Neural cell (in vitro differentiated cells): ENCODE measurements around the gene GSG1. TPM values are rescaled to one million over a fixed set of nuclear protein-coding genes. Genes with fewer than 3 reads are reported as not detected.

Source experiments
- H2AFZ ChIP-seq: fragments of 200-600, 300-800 bp; sonication (generic), shearing (Covaris generic); 2 replicates; pipeline ENCODE4 v1.6.0; 2014; ENCODE audit warnings: low read depth, mild to moderate bottlenecking, antibody characterized with exemption, low read length, moderate library complexity
- H3F3A ChIP-seq: fragments of 200-600 bp; shearing (Covaris generic); 2 replicates; pipeline ENCODE4 v1.6.1; 2016; ENCODE audit warnings: mild to moderate bottlenecking, moderate library complexity, mixed read lengths, antibody characterized with exemption, low read length; ENCODE audit not compliant: insufficient read depth, poor library complexity, severe bottlenecking
- H3K27ac ChIP-seq: fragments of 200-600, 300-800 bp; sonication (generic), shearing (Covaris generic); 2 replicates; pipeline ENCODE4 v1.5.1; 2014; ENCODE audit warnings: mild to moderate bottlenecking, low read length, moderate library complexity
- H3K27me3 ChIP-seq: fragments of 300-800, 200-600 bp; sonication (generic), shearing (Covaris generic); 2 replicates; pipeline ENCODE4 v1.6.0; 2014; ENCODE audit warnings: mild to moderate bottlenecking, low read depth, low read length, moderate library complexity; ENCODE audit not compliant: insufficient read depth
- H3K36me3 ChIP-seq: fragments of 300-800, 200-600 bp; sonication (generic), shearing (Covaris generic); 2 replicates; pipeline ENCODE4 v1.5.1; 2014; ENCODE audit warnings: mild to moderate bottlenecking, antibody characterized with exemption, low read length, moderate library complexity; ENCODE audit not compliant: insufficient read depth
- H3K4me2 ChIP-seq: fragments of 300-800, 200-600 bp; sonication (generic), shearing (Covaris generic); 2 replicates; pipeline ENCODE4 v1.6.0; 2014; ENCODE audit warnings: mild to moderate bottlenecking, low read length
- H3K4me3 ChIP-seq: fragments of 300-800, 200-600 bp; sonication (generic), shearing (Covaris generic); 2 replicates; pipeline ENCODE4 v1.5.1; 2014; ENCODE audit warnings: mild to moderate bottlenecking, low read length, moderate library complexity
- H3K79me2 ChIP-seq: fragments of 200-600 bp; shearing (Covaris generic); replicated peaks from 2 replicates; pipeline ENCODE4 v1.6.0; 2014; ENCODE audit warnings: mild to moderate bottlenecking, low read length, moderate library complexity; ENCODE audit not compliant: insufficient read depth
- H3K9ac ChIP-seq: fragments of 300-800, 200-600 bp; sonication (generic), shearing (Covaris generic); 2 replicates; pipeline ENCODE4 v1.6.1; 2016; ENCODE audit warnings: mild to moderate bottlenecking, low read length, mixed read lengths
- H3K9me2 ChIP-seq: fragments of 200-600 bp; shearing (Covaris generic); 2 replicates; pipeline ENCODE4 v1.6.1; 2016; ENCODE audit warnings: mild to moderate bottlenecking, low read length, mixed read lengths; ENCODE audit not compliant: insufficient read depth
- H3K9me3 ChIP-seq: fragments of 200-600, 300-800 bp; sonication (generic), shearing (Covaris generic); 2 replicates; pipeline ENCODE4 v1.6.1; 2016; ENCODE audit warnings: mild to moderate bottlenecking, mixed run types, low read length, moderate library complexity, mixed read lengths
- H4K20me1 ChIP-seq: fragments of 200-600 bp; shearing (Covaris generic); 2 replicates; pipeline ENCODE4 v1.6.1; 2016; ENCODE audit warnings: mild to moderate bottlenecking, mixed run types; ENCODE audit not compliant: insufficient read depth
- CTCF ChIP-seq: fragments of 450-650 bp; IDR thresholded peaks from 2 replicates; pipeline ENCODE4 v1.5.1; 2014; ENCODE audit warnings: antibody characterized with exemption, mild to moderate bottlenecking, moderate library complexity; ENCODE audit not compliant: poor library complexity, severe bottlenecking
- EP300 ChIP-seq: fragments of 450-650 bp; conservative IDR thresholded peaks from 2 replicates; pipeline ENCODE4 v1.6.1; 2014; ENCODE audit warnings: antibody characterized with exemption, mild to moderate bottlenecking, moderate library complexity; ENCODE audit not compliant: poor library complexity, severe bottlenecking
- EZH2 ChIP-seq: fragments of 200-600, 300-800 bp; shearing (Covaris generic), sonication (generic); IDR thresholded peaks from 2 replicates; pipeline ENCODE4 v1.6.1; 2014; ENCODE audit warnings: antibody characterized with exemption, low read length, borderline replicate concordance, mild to moderate bottlenecking; ENCODE audit not compliant: insufficient read depth, poor library complexity, severe bottlenecking
- MXI1 ChIP-seq: fragments of 450-650 bp; conservative IDR thresholded peaks from 2 replicates; pipeline ENCODE4 v1.6.1; 2014; ENCODE audit warnings: antibody characterized with exemption, mild to moderate bottlenecking; ENCODE audit not compliant: poor library complexity, severe bottlenecking
- POLR2AphosphoS5 ChIP-seq: IDR thresholded peaks from 2 replicates; pipeline ENCODE4 v1.6.1; 2012
- RAD21 ChIP-seq: fragments of 450-650 bp; conservative IDR thresholded peaks from 2 replicates; pipeline ENCODE4 v1.6.1; 2014; ENCODE audit warnings: antibody characterized with exemption, mild to moderate bottlenecking, moderate library complexity
- REST ChIP-seq: IDR thresholded peaks from 2 replicates; pipeline ENCODE4 v1.6.1; 2012; ENCODE audit warnings: borderline replicate concordance
- SMC3 ChIP-seq: fragments of 450-650 bp; conservative IDR thresholded peaks from 2 replicates; pipeline ENCODE4 v1.6.1; 2014; ENCODE audit warnings: antibody characterized with exemption, mild to moderate bottlenecking, moderate library complexity; ENCODE audit not compliant: poor library complexity
- TAF1 ChIP-seq: IDR thresholded peaks from 2 replicates; pipeline ENCODE4 v1.6.1; 2012; ENCODE audit warnings: low read depth
- polyA plus RNA-seq: library from polyadenylated mRNA; depleted of rRNA; stranded (reverse); fragments of >200 nt; gene quantifications from 2 replicates; pipeline ENCODE4 v1.2.3, GENCODE V29; 2014

Gene GSG1
- polyA plus RNA-seq, 1 donor from 2014 or later = 0.17 TPM

GRCh38 chr12:13135371-13136178 is 32.1 kb upstream of the GSG1 start:
- no peak overlapping the region for H3K27ac ChIP-seq
- H3K4me3 ChIP-seq = no peak overlapping the region
- no peak overlapping the region for H3K9ac ChIP-seq
- no peaks in the 10 kb centered on the region for H3F3A ChIP-seq
- no peaks in the 10 kb centered on the region for H4K20me1 ChIP-seq
- H3K79me2 ChIP-seq = no peaks in the 10 kb centered on the region
- H3K9me3 ChIP-seq = no peaks in the 10 kb centered on the region
- H3K4me2 ChIP-seq = no peak overlapping the region
- TF ChIP-seq CTCF = no peak
- TF ChIP-seq SMC3 = no peak
- TF ChIP-seq TAF1 = no peak
- TF ChIP-seq MXI1 = no peak
- no peak for TF ChIP-seq RAD21
- no peak for TF ChIP-seq EP300
- no peak for TF ChIP-seq REST
- no peak for TF ChIP-seq POLR2AphosphoS5
- TF ChIP-seq EZH2 = no peak
- H2AFZ ChIP-seq = no peak overlapping the region
- H3K36me3 ChIP-seq = no peaks in the 10 kb centered on the region
- no peaks in the 10 kb centered on the region for H3K9me2 ChIP-seq
- no peaks in the 10 kb centered on the region for H3K27me3 ChIP-seq

- no peaks in the 10 kb centered on the region for H3K9me3 ChIP-seq
- H3K27ac ChIP-seq = no peak overlapping the region
- H3K9me2 ChIP-seq = no peaks in the 10 kb centered on the region
- no peak for TF ChIP-seq CTCF
- TF ChIP-seq POLR2AphosphoS5 = no peak
- H4K20me1 ChIP-seq = no peaks in the 10 kb centered on the region
- no peak overlapping the region for H3K4me3 ChIP-seq
- no peak overlapping the region for H2AFZ ChIP-seq
- H3K27me3 ChIP-seq = no peaks in the 10 kb centered on the region
- no peaks in the 10 kb centered on the region for H3F3A ChIP-seq
- H3K36me3 ChIP-seq = no peaks in the 10 kb centered on the region
- H3K79me2 ChIP-seq = no peaks in the 10 kb centered on the region
- no peak overlapping the region for H3K4me2 ChIP-seq
- H3K9ac ChIP-seq = no peak overlapping the region
These were observed 30.4 kb upstream of the GSG1 start for GRCh38 chr12:13133886-13134285.
